Stimulated activated CD4-positive, alpha-beta T cell treated with anti-CD3 and anti-CD28 coated beads, Interleukin-2, amount 100 ng/mL, for 48 hours (primary cell): ENCODE results near the gene AP5S1.
A peak's percentile ranks its signal among the peaks of the same experiment; 100 is the strongest.
"Not testable (repeated sequence)": the region's sequence is repeated elsewhere in the genome, so short reads cannot be mapped to it uniquely, and the experiment has no call there.

Experiments
- DNase-seq, 2 donors: peaks; one replicate each; pipeline ENCODE4 v3.0.0-alpha.2; 2020

Gene AP5S1

GRCh38 chr20:3820048-3820900 is at the start of gene AP5S1:
Gene AP5S1 (plus strand): TSS chr20:3820547. CDS start chr20:3822118, 1,571 bp downstream.
- peak; percentile 88 to 89 for DNase-seq

GRCh38 chr20:3771552-3772058 is 48.7 kb upstream of the AP5S1 start:
- no peak for DNase-seq

- no peak for DNase-seq
Observed at GRCh38 chr20:3775457-3776108, 44.8 kb upstream of the AP5S1 start.

GRCh38 chr20:3777381-3777715 is 43.0 kb upstream of the AP5S1 start:
- no peak for DNase-seq

GRCh38 chr20:3777716-3778629 is 42.4 kb upstream of the AP5S1 start:
- DNase-seq, result peak in 1 of 2 donors; percentile 52

- no peak for DNase-seq
Observed at GRCh38 chr20:3778976-3779375, 41.4 kb upstream of the AP5S1 start.

- DNase-seq, result no peak
Observed at GRCh38 chr20:3781153-3781910, 39.0 kb upstream of the AP5S1 start, which contains the start of gene SPEF1. Gene SPEF1 (minus strand): TSS chr20:3781448. CDS start chr20:3781287, 161 bp downstream.

GRCh38 chr20:3782597-3782996 is 37.8 kb upstream of the AP5S1 start:
- DNase-seq, result no peak

GRCh38 chr20:3783068-3783489 is 37.3 kb upstream of the AP5S1 start:
- no peak for DNase-seq

- DNase-seq, result no peak
Observed at GRCh38 chr20:3783511-3784195, 36.7 kb upstream of the AP5S1 start.

GRCh38 chr20:3784216-3784853 is 36.0 kb upstream of the AP5S1 start:
- DNase-seq, result no peak

GRCh38 chr20:3784863-3785239 is 35.5 kb upstream of the AP5S1 start:
- DNase-seq, result no peak

- no peak for DNase-seq
Observed at GRCh38 chr20:3785240-3786125, 34.9 kb upstream of the AP5S1 start.

- no peak for DNase-seq
Observed at GRCh38 chr20:3786126-3786484, 34.2 kb upstream of the AP5S1 start.

GRCh38 chr20:3786665-3787323 is 33.6 kb upstream of the AP5S1 start, which contains the start of gene CENPB:
Gene CENPB (minus strand): TSS chr20:3786740. CDS start chr20:3786483, 257 bp downstream.
- DNase-seq, result peak; percentile 91 to 95

- DNase-seq, result no peak
Observed at GRCh38 chr20:3787324-3788014, 32.9 kb upstream of the AP5S1 start.

- DNase-seq, result no peak
Observed at GRCh38 chr20:3788685-3789155, 31.6 kb upstream of the AP5S1 start.

GRCh38 chr20:3789201-3789600 is 31.1 kb upstream of the AP5S1 start:
- not testable (repeated sequence) for DNase-seq

- not testable (repeated sequence) for DNase-seq
Observed at GRCh38 chr20:3794168-3794567, 26.2 kb upstream of the AP5S1 start.
